Omental fat pad (tissue), 4 donors: ENCODE measurements around the gene PSAPL1. TPM values are rescaled to one million over a fixed set of nuclear protein-coding genes. Genes with fewer than 3 reads are reported as not detected.

Experiments
- ATAC-seq: fragments of 150-250 bp; one replicate; pipeline ENCODE4 v1.9.1; 2016; ENCODE audit warnings: mild to moderate bottlenecking, moderate library complexity; ENCODE audit not compliant: low FRiP score
- DNase-seq: peaks from one replicate; pipeline ENCODE4 v3.0.0-alpha.2; 2019; ENCODE audit warnings: low spot score
- total RNA-seq, 4 donors: library from RNA; depleted of rRNA; stranded (reverse); fragments of >200 nt; gene quantifications; one replicate each; pipeline ENCODE4 v1.1.0, GENCODE V29; 2016
- TF ChIP-seq, protein P1 (sequence below), 3 donors: fragments of 450-650 bp; IDR thresholded peaks; one replicate each; pipeline ENCODE4 v1.5.1; 2016 to 2017; ENCODE audit warnings: antibody characterized with exemption in 3 of 3, mild to moderate bottlenecking in 3 of 3, moderate library complexity in 2 of 3

The PSAPL1 gene
- total RNA-seq, 4 donors from 2014 or later, result 0.25 to 2.1 (median 0.48) TPM; not detected in 1

- TF ChIP-seq, protein P1, sequence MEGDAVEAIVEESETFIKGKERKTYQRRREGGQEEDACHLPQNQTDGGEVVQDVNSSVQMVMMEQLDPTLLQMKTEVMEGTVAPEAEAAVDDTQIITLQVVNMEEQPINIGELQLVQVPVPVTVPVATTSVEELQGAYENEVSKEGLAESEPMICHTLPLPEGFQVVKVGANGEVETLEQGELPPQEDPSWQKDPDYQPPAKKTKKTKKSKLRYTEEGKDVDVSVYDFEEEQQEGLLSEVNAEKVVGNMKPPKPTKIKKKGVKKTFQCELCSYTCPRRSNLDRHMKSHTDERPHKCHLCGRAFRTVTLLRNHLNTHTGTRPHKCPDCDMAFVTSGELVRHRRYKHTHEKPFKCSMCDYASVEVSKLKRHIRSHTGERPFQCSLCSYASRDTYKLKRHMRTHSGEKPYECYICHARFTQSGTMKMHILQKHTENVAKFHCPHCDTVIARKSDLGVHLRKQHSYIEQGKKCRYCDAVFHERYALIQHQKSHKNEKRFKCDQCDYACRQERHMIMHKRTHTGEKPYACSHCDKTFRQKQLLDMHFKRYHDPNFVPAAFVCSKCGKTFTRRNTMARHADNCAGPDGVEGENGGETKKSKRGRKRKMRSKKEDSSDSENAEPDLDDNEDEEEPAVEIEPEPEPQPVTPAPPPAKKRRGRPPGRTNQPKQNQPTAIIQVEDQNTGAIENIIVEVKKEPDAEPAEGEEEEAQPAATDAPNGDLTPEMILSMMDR (IDR thresholded peaks at IDR 0.05), result no peak
- no peak for ATAC-seq
- no peak for DNase-seq
Observed at GRCh38 chr4:7397206-7398103, 37.3 kb downstream of the PSAPL1 start.

- DNase-seq (no peak), ATAC-seq (no peak)
- TF ChIP-seq, protein P1 (IDR thresholded peaks at IDR 0.05), result no peak
Observed at GRCh38 chr4:7396186-7396910, 38.4 kb downstream of the PSAPL1 start.

DNA sequence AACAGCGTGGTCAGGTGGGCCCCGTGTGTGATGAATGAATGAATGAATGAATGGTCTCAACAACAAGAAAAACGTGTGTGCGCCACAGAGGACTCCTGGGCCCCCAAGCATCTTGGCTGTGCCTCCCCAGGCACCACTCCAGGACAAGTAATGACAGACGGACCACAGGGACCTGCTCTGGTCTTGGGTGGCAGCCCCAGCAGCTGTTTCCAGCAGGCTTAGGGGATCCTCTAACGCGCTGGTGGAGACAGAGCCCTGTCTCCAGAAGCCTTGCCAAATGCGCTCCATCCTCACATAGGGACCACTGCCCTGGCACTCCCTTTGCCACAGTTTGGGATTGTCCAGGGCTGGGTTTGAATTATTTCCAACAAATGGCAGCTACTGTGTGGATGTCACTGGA is 39.1 kb downstream of the PSAPL1 start:
- no peak for DNase-seq
- ATAC-seq, result no peak
- TF ChIP-seq, protein P1 (IDR thresholded peaks at IDR 0.05), result no peak

GRCh38 chr4:7394681-7395451 is 39.9 kb downstream of the PSAPL1 start:
- TF ChIP-seq, protein P1 (IDR thresholded peaks at IDR 0.05), result no peak
- no peak for DNase-seq
- ATAC-seq, result no peak

GRCh38 chr4:7393601-7394575 is 40.8 kb downstream of the PSAPL1 start:
- ATAC-seq (no peak), DNase-seq (no peak)
- TF ChIP-seq, protein P1 (IDR thresholded peaks at IDR 0.05), result no peak
